ENCODE results near the gene MRPL2.
"Not testable (repeated sequence)": the region's sequence is repeated elsewhere in the genome, so short reads cannot be mapped to it uniquely, and the experiment has no call there.

Gene MRPL2

DNA sequence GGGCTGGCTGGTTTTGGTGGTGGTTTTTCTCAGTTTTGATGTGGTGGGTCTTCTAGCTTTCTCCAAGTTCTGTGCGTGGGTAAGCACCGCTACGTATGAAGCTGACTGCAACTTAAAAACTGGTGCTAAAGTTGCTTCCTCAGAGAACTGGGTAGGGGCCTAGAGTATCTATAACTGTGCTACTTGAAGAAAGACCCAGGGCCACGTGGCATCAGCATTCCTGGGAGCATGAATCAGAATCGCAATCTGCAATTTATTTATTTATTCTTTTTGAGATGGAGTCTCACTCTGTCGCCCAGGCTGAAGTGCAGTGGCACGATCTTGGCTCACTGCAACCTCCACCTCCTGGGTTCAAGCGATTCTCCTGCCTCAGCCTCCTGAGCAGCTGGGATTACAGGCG is 22.7 kb upstream of the MRPL2 start:
- not testable (repeated sequence) for DNase-seq

DNA sequence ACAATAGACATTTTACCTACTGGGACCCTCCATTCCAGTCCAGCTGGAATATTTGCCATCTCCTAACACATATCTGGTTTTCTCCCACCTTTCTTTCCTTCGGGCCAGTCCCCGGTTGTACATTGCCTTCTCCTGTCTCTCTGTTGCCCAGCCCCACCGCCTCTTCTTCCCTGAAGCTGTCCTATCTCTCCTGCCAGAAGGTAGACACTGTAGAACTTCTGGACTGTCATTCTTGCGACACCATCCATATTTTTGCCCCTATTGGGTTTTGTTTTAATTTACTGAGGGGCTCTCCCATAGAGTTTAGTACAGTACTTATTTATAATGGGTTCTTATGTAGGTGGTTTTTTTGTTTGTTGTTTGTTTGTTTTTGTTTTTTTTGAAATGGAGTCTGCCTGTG is 21.8 kb upstream of the MRPL2 start:
- DNase-seq = no peak

DNA sequence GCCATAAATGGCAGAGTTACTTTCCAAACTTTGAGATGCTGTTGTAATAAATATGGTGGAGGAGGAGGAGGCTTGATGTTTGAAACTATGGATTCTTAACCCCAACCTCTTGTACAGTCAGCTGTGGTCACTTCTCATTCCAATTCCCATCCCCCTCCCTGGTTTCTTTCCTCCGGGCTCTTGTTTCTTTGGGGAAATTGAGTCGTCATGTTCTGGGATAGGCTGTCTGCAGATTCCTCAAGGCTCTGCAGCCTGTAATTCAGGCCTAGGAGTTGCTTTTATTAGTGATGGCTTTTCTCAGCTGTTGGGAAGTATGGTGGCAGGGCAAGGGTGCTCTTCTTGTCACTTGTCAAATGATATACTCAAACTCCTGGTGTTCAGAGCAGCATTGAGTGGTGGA is 19.5 kb upstream of the MRPL2 start:
- DNase-seq = no peak

DNA sequence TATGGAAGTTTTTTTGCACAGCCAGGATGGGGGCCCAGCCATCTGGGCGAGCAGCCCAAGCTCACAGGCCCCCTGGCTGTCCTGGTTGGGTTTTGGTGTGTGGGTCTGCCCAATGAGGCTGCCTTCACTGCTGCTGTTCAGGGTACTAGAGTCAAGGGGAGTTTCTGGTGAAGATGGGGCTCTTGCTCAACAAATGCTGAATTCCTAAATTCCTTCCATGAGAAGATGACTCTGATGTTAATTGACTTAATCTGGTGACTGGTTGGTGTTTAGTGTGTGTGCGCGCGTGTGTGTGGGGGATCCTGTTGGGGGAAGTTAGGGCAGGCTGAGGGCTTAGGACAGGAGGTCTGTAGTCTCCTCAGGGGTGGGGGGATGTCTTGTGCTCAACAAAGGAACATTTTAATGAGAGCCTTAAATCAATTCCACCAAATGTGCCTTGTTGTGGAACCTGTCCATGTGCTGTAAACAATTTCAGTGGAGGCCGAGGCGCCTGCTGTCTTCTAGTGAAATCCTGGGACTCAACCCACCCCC is 18.8 kb upstream of the MRPL2 start:
- no peak for DNase-seq

DNA sequence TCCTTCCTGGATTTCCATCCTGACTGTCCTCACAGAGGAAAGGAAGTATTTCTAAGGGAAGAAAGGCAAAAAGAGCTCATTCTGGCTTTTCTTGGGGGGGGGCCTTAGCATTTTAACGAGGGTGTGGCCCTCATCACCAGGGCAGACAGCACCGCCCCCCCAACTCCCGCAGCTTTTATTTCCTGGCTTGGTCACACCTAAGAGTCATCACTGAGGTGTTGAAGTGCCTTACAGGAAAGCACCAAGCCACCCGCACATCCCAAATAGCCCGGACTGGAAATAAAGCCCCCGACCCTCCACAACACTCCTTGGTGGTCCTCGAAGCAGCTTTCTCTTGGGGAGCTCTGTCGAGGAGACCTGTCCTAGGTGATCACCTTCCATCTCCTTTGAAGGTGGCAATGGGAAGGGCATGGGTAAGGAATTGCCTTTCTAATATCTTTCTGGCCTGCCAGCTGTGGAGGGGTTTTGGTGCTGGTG is 18.1 kb upstream of the MRPL2 start:
- DNase-seq = no peak

DNA sequence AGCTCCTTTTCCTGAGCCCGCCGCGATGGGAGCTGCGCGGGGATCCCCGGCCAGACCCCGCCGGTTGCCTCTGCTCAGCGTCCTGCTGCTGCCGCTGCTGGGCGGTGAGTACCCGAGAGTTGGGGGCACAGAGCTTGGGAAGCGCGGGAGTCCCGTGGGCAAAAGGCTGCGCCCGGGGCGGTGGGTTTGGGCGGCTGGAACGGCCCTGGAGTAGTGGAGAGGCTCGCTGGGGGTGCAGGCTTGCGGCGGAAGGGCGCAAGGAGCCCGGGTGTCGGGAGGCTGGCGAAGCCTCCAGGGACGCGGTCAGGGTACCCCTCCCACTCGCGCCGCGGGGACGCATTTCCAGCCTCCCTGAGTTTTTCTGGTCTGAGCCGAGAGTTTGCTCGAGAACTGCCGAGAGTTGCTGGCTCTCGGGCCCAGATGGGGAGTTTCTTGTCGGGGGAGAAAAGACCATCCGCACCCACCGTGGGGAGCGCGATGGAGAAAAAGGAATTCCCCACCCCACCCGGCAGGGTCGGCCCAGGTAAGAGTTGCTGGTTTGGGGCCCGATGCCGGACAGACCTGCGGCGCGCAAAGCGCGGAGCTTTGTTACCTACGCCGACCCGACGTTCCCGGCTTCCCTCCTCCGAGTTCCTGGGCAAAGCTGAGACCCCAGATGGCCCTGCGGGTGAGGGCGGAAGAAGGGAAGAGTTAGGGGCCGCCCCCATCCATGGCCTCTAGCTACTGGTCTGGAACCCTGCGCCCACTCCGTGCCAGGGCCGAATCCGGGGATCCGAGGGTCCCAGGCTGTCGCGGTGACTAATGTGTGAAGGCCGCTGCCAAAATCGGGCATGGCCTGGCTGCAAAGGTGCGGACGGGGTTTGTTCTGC is 17.5 kb upstream of the MRPL2 start:
- DNase-seq = peak; percentile 86

DNA sequence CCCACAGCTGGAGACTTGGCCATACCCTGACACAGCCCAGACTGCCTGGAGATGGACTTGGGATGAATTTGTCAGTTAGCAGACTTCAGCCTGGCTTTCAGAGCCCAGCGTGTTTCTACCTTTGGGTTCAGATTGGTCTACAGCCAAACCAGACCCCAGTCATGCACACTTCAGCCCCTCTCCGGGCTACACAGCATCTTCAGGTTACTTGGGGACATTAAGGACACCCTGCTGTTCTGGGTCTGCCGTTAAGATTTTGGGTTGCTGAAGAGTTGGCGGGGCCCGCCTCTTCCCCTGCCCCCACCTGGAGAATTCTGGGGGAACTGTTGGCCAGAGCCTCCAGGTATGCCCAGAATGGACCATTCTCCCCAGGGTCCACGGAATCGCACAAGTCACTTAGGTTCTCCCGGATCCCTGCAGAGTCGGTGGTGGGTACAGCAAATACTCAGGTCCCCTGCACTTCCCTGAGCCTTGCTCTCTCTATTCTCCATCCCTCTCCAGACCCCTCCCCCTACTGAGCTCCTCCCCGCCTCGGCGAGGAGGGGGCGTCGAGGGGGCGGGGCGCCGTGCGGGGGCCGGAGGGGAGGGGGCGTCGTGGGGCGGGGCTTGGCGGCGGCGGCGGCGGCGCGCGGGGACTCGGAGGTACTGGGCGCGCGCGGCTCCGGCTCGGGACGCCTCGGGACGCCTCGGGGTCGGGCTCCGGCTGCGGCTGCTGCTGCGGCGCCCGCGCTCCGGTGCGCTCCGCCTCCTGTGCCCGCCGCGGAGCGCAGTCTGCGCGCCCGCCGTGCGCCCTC is 16.6 kb upstream of the MRPL2 start, which contains the start of gene PTK7:
Gene PTK7 (plus strand): TSS at position 645 of the 794 bp plus-strand sequence. CDS start 175 bp downstream, outside the sequence.
- peak; percentile 73 for DNase-seq

DNA sequence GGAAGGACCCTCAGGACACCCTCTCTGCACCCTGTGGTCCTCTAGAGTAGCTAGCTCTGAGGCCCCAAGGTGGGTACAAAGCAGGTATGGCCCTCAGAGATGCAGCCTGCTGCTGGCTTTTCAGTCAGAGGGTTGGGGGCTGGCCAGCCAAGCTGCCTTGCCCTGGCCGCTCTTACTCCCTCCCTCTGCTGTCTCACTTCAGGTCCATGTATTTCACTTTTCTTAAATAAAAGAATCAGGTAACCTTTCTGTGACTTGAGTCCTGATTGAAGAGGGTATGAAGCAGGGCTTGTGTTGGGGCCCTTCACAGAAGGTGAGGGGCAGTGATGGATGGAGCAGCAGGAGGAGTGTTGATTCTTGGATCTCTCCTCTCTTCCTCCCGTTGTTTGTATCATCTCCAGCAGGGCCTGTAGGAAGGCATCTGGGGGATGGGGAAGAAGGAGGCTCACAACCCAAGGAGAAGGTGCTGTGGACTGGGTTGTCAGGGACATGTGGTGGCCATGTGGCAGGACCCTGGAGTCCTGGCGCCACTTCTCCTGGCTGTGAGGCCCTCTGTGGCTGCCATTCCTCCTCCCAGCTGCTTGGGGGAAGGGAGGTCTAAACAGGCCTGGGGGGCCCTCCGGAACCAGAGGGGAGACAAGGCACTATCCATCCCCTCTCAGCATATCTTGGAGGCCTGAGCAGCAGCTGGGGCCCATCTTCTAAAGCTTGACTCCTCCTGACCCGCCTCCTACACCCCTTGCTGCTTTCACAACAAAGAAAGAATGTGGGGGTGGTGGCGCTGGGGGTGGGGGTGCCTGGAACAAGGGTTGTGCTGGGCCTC is 15.8 kb upstream of the MRPL2 start:
- DNase-seq = no peak

DNA sequence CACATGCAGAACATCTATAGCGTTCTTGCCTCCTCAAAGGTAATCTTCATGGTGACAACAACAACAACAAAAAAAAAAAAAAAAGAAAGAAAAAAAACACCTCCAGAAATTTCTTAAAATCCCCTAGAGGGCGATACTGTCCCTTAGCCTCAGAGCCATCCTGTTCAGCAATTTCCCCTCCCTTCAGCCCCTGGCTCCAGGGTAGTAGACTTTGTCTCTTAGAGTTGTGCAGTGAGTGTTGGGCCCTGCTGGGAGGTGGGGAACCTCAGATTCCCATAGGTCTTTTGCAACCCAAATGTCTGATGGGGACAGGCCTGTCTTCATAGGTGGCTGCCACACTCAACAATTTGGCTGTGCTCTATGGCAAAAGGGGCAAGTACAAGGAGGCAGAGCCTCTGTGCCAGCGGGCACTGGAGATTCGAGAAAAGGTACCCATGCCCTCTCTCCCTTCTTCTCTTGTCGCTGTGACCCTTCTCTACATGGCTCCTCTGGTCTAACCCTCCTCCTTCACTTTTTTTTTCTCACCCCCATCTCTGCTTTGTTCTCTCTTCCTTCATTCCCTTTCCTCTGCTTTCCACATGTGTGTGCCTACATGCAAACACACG is 10.9 kb upstream of the MRPL2 start:
- peak; percentile 49 for DNase-seq

DNA sequence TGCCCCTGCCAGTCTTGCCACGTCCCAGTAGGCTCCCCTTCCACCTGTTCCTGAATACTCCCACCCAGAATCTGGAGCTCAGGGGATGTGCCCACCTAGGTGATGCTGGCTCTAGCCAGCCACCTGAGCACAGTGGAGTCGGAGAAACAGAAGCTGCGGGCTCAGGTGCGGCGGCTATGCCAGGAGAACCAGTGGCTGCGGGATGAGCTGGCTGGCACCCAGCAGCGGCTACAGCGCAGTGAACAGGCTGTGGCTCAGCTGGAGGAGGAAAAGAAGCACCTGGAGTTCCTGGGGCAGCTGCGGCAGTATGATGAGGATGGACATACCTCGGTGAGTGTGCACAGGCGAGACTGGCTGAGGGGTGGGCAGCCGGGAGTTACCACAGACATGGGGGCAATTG is 3.6 kb upstream of the MRPL2 start:
- no peak for DNase-seq

DNA sequence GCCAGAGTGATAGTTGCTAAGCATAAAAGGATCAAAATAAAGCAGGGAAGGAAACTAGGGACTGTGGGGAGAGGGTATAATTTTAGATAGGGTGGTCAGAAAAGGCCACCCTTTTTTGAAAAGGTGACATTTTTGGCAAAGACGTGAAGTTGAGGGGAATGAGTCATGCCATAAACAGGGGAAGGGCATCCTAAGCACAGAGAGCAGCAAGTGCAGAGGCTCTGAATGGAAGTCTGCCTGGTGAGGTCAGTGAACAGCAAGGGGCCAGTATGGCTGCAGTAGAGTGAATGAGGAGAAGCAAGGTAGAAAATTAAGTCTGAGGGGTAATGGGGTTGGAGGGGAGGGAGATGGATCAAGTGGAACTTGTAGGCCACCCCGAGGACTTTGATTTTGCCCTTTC is 2.6 kb upstream of the MRPL2 start:
- no peak for DNase-seq

DNA sequence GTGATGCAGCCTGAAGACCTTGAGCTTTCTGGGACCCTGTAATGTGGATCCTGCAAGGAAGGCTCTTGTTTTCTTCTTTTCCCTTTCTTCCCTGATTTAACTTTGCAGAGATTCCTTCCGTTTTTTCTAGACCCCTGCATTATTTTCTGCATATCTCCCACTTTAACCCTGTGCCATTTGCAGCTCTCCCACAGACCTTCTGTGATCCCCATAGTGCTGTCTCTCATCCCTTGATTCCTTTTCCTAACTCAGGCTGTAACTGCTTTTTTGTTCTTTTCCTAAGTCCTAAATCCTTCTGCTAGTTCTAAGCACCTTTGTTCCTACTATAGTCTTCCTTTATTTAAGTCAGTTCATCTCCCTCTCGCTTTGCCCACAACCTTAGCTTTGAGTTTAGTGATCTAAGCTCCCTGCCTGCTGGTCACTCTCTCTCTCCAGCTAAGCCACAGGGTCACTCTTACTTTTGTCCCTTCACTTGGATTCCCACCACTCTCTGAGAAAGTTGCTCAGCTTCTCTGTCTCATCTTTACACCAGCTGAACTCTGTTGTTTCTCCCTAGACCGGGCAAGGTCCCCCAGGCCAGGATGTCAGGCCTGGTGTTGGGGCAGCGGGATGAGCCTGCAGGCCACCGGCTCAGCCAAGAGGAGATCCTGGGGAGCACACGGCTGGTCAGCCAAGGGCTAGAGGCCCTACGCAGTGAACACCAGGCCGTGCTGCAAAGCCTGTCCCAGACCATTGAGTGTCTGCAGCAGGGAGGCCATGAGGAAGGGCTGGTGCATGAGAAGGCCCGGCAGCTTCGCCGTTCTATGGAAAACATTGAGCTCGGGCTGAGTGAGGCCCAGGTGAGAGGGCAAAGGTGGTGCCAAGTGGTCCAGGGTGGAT is 1.8 kb upstream of the MRPL2 start:
- no peak for DNase-seq

DNA sequence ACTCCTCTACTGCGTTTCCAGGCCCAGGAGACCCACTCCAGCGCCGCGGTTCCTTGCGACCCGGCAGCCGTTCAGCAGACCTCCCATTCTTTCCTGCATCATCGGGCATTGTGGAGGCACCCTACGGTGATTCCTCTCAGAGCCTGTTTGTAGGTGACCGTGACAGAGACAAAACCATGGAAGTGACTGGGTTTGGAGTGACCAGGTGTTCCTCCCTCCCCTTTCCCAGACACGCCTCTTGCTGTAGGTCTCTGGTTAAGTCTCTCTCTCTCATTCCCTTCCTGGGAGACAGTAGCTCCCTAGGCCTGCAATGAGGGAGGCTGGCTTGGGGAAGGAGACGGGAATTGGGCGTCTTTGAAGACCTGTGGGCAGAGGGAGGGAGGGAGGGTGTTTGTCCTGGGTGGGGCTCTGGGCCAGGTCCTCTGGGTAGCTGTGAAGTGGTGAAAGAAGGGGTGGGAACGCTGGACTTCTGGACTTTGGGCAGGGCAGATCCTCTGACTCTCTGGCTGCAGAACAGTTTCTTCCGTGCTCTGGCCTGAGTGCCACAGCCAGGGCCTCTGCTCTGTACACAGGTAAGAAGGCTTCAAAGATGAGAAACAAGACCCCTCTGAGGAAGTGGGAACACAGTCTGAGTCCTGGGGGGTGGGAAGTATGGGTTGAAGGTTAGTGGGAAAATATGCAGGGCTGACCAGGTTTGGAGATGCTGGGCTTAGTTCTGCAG is 960 bp upstream of the MRPL2 start:
- no peak for DNase-seq

DNA sequence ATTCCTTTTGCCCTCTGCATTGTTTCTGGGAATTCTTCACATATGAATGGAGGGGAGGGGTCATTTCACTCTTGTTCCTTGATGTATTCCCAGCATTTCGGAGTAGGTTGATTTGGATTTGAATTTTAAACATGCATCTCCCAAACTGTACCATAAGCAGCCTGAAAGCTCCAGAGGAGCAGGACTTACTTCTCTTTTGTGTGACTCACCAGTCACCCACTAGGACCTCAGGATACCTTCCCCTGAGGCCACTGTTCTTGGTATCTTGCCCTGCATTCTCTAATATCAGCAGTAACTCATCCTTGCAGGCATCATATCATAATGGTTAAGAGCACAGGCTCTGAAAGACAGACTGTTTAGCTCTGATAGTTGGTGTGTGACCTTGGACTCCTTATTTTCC is 703 bp downstream of the MRPL2 start:
- DNase-seq = no peak

DNA sequence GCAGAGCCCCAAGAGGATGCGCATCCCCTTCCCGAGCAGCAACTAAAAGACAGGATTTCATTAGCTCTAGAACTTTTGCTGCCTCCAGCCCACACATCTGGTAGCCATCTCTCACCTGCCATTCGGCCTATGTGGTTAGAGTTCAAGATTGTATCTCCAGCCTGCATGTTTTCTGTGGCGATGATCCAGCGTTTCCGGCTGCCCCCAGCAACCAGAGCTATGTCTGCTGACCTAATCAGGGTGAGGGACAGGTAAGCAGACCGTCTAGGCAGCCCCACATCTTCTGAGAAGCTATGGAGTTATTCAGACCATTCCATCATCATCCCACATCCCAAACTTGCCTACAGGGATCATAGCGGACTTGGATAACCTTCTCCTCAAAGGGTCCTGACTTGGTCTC is 3.3 kb downstream of the MRPL2 start:
- DNase-seq = no peak

DNA sequence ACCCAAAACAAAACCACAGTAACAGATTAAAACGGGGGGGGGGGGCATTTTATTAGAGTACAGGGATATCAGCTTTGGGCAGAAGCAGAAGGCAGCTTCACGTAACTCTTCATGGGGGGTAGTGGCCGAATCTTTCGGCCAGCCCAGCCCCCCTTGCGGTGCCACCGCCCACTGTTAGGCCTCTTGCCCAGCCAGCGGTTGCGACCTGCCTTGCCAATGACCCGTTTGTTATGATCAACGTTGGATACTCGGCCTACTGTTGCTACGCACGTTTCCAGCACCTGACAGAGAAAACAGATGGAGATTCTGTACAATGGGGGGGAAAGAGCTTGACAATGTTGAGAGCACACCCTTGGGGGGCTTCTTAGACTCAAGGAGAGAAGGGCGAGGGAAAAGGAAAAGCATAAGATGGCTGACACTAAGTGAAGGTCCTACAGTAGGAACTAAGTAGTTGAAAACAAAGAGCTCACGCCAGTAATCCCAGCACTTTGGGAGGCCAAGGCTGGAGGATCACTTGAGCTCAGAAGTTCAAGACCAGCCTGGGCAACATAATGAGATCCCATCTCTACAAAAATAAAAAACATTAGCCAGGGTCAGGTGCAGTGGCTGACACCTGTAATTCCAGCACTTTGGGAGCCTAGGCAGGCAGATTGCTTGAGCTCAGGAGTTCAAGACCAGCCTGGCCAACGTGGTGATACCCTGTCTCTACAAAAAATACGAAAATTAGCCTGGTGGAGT is 4.9 kb downstream of the MRPL2 start:
- no peak for DNase-seq

DNA sequence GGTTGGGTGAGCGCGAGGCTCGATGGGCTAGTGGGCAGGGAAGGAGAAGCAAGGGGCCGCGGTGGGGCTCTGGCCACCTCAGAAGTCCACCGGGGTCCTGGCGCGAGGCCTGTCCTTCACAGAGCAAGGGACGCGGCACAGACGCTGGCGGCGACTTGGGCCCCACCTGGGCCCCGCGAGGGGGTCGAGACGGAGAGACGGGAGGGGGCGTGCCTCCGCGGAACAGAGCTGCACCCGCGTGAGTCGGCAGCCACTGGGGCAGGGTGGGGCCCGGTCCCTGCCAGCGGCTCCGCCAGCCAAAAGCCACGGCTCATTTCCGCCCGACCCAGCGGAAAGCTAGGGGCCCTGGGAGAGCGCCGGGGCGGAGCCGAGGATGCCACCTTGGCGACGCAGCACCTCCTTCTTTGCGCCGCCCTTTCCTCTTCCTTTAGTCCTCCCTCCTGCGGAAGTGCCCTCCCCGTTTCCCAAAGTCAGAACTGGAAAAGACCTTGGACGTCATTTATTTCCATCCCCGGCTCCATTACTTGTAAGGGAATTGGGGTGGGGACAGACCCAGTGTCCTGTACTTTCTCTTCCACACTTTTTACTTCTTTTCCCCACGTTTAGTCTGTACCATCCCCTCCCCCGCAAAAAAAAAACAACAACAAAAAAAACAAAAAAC is 5.6 kb downstream of the MRPL2 start, which contains the start of gene CUL7:
Gene CUL7 (minus strand): TSS at position 307 of the 661 bp plus-strand sequence. CDS start 1,063 bp downstream, outside the sequence.
- DNase-seq = peak; percentile 91

DNA sequence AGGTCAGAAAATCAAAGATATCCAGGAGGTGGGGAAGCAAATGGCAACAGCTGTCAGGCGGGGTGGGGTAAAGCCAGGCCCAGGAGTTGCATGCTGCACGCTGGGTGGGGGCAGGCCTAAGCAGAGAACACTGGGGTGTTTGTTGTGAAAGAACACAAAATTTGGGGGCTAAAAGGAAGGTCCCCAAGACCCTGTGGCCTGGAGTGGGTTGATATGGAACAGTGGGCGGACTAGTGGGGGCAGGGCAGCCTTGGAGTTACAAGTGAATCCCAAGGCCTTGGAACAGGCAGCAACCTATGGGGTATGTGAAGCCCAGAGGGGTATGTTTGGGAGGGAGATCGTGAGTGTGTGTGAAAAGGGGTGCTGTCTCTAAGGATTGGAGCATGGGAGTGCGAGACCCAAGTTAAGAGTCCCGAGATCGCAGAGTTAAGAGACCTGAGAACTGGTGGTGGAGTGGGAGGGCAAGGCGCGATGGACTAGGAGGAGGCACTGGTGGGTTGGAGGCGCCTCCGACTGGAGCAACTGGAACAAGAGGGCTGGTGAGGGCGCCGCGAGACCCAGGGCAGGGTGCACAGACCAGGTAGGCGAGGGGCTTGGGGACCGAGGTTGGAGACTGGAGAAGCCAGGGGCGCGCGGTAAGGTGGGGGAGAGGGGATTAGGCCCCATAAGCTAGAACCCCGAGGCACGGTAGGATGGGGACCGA is 6.2 kb downstream of the MRPL2 start:
- DNase-seq = no peak
